ENCODE results near the gene KCNMA1. TPM values are rescaled to one million over a fixed set of nuclear protein-coding genes. Genes with fewer than 3 reads are reported as not detected.

Gene KCNMA1
- total RNA-seq, 1 donor from 2014 or later, result 15.8 TPM

GRCh38 chr10:77371848-77372799 is 265.5 kb downstream of the KCNMA1 start:
- H3K27me3 ChIP-seq (ENCODE audit: control insufficient read depth, insufficient read depth, low read length), result no peaks in the 10 kb centered on the region
- no peaks in the 10 kb centered on the region for H3K36me3 ChIP-seq (ENCODE audit: control insufficient read depth, insufficient read depth, low read length)
- FAIRE-seq (no peak), DNase-seq (ENCODE audit: low read depth) (no peak)
- TF ChIP-seq, protein P1, sequence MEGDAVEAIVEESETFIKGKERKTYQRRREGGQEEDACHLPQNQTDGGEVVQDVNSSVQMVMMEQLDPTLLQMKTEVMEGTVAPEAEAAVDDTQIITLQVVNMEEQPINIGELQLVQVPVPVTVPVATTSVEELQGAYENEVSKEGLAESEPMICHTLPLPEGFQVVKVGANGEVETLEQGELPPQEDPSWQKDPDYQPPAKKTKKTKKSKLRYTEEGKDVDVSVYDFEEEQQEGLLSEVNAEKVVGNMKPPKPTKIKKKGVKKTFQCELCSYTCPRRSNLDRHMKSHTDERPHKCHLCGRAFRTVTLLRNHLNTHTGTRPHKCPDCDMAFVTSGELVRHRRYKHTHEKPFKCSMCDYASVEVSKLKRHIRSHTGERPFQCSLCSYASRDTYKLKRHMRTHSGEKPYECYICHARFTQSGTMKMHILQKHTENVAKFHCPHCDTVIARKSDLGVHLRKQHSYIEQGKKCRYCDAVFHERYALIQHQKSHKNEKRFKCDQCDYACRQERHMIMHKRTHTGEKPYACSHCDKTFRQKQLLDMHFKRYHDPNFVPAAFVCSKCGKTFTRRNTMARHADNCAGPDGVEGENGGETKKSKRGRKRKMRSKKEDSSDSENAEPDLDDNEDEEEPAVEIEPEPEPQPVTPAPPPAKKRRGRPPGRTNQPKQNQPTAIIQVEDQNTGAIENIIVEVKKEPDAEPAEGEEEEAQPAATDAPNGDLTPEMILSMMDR (IDR thresholded peaks at IDR 0.05; ENCODE audit: insufficient read depth, low read length, severe bottlenecking), result no peak
- no peak overlapping the region for H3K4me3 ChIP-seq (ENCODE audit: low read depth, low read length)

GRCh38 chr10:77371421-77371820 is 266.2 kb downstream of the KCNMA1 start:
- no peak for FAIRE-seq
- no peak for DNase-seq (ENCODE audit: low read depth)
- Histone ChIP-seq H3K36me3 (ENCODE audit: control insufficient read depth, insufficient read depth, low read length) (no peaks in the 10 kb centered on the region), H3K4me3 (ENCODE audit: low read depth, low read length) (no peak overlapping the region), H3K27me3 (ENCODE audit: control insufficient read depth, insufficient read depth, low read length) (no peaks in the 10 kb centered on the region)
- TF ChIP-seq, protein P1 (IDR thresholded peaks at IDR 0.05; ENCODE audit: insufficient read depth, low read length, severe bottlenecking), result no peak

DNA sequence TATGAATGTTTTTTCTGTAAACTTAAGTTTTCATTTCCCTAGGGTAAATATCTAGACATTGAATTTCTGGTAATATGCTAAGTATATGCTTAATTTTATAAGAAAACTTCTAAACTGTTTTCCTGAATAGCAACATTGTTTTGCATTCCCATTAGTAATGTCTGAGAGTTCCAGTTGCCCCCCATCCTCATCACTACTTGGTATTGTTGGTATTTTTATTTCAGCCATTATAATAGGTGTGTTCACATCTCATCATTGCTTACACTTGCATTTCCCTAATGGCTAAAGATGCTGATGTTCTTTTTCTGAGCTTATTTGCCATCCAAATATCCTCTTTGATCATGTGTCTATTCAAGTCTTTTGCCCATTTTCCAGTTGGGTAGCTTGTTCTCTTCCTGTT is 269.6 kb downstream of the KCNMA1 start:
- no peaks in the 10 kb centered on the region for H3K27me3 ChIP-seq (ENCODE audit: control insufficient read depth, insufficient read depth, low read length)
- FAIRE-seq, result no peak
- TF ChIP-seq, protein P1 (IDR thresholded peaks at IDR 0.05; ENCODE audit: insufficient read depth, low read length, severe bottlenecking), result no peak
- H3K4me3 ChIP-seq (ENCODE audit: low read depth, low read length), result no peak overlapping the region
- DNase-seq (ENCODE audit: low read depth), result no peak
- H3K36me3 ChIP-seq (ENCODE audit: control insufficient read depth, insufficient read depth, low read length), result no peaks in the 10 kb centered on the region

DNA sequence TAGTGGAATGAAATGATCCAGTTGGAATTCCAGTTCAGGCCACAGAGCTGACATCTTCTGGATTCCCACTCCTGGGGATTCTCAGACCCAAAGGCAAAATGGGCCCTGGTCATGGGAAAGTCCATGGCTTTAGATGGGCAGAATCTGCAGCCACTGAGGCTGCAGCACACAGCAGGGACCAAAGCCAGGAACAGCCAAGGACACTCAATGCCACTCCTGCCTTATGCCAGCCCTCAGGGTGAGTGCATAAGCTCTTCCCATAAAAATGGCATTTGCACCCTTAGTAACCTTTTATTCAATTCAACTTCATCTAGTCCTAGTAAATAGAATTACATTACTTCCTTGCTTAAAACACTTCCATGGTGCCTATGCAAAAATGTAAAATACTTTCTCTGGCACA is 274.4 kb downstream of the KCNMA1 start:
- DNase-seq (ENCODE audit: low read depth) (no peak), FAIRE-seq (no peak)
- no peaks in the 10 kb centered on the region for H3K27me3 ChIP-seq (ENCODE audit: control insufficient read depth, insufficient read depth, low read length)
- H3K4me3 ChIP-seq (ENCODE audit: low read depth, low read length), result no peak overlapping the region
- TF ChIP-seq, protein P1 (IDR thresholded peaks at IDR 0.05; ENCODE audit: insufficient read depth, low read length, severe bottlenecking), result no peak
- H3K36me3 ChIP-seq (ENCODE audit: control insufficient read depth, insufficient read depth, low read length), result no peaks in the 10 kb centered on the region

- DNase-seq (ENCODE audit: low read depth) (no peak), FAIRE-seq (no peak)
- TF ChIP-seq, protein P1 (IDR thresholded peaks at IDR 0.05; ENCODE audit: insufficient read depth, low read length, severe bottlenecking), result no peak
- H3K4me3 ChIP-seq (ENCODE audit: low read depth, low read length), result no peak overlapping the region
- no peaks in the 10 kb centered on the region for H3K27me3 ChIP-seq (ENCODE audit: control insufficient read depth, insufficient read depth, low read length)
- no peaks in the 10 kb centered on the region for H3K36me3 ChIP-seq (ENCODE audit: control insufficient read depth, insufficient read depth, low read length)
Measured at GRCh38 chr10:77361831-77362230, 275.8 kb downstream of the KCNMA1 start.

Measured in bronchial epithelial cell (primary cell).